GM19099 (cell line): ENCODE data around the gene GUCY1A2.

Experiments
- POLR2A ChIP-seq: IDR thresholded peaks from 3 replicates; pipeline ENCODE4 v1.6.1; 2011; ENCODE audit warnings: low read depth; ENCODE audit not compliant: insufficient read length; ENCODE audit errors: extremely low read depth

Gene GUCY1A2

DNA sequence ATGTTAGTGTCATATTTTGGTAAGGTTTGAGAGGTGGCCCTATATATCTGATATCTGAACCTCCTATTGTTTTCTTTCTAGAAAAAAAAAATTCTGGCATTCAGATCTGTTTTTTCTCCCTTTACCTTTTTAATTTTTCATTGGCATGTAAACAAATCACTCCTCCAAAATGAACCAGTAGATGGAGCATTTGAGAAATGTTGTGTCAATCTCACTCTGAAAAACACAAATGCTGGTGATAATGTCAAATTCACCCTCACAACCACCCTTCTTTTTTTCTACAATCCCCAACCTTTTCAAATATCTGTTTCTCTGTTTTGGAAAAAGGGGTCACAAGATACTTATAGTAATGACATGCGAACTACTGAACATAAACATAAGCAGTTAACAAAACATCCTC, 9.1 kb downstream of the GUCY1A2 start:
- TF ChIP-seq POLR2A = no peak

DNA sequence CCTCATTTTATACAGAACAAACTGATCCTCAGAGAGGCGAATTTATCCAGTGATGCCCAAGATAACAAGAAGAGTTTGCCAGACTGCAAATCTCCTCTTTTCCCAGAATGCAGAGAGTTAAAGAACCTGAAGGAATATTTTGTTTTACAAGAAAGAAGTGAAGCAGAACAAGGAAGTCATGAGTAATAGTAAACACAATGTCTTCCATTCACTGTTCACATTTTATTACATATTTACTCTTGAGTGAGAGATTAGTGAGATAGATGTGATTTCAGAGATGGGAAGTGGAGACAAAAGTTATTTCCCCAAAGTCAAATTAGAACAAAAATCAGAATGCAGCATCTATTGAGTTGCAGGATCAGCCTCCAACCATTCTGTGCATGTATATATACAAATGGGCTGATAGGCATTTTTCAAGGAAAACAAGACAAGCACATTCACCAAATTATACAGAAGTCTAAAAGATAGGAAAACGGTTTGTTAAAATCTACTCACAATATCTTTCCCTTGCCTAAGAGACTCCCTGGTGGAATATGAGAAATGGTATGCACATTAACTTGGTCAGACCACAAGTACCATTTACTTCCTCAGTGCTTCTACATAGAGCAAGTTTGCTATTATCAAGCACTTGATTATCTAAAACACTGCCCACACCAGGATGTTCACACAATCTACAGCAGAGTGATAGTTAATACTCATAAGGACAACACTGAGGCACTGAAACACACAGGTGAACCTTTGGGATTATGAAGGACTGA, 12.0 kb downstream of the GUCY1A2 start:
- TF ChIP-seq POLR2A = no peak

DNA sequence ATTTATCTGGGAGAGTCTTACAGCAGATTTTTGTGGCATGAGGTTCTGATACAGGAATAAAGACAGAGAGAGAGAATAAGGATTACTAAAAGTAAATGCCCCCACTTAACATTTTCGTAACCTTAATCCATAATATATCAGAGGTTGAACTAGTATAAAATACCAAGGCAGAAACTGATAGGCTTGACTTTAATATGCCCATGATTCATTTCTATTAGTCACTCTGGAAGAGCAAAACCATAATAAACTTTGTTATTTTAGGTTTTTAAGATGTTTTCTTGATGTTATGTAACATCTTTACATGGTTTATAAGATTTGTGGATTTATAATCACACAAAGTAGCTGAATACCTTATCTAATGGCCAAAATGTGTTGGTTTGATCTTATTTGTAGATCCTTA, 19.1 kb downstream of the GUCY1A2 start:
- TF ChIP-seq POLR2A = no peak

DNA sequence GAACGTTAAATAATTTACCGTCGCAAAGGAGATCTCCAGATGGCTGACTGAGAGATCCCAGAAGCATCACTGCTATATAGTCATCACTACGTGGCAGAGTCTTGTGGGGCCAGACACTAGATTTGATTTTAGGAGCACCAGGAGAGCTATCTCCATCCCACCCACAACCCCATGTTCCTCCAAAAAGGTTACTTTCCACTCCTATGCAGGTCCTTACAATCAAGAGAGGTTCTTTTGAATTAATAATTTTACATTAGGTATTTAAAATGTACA, 19.4 kb downstream of the GUCY1A2 start:
- no peak for TF ChIP-seq POLR2A

DNA sequence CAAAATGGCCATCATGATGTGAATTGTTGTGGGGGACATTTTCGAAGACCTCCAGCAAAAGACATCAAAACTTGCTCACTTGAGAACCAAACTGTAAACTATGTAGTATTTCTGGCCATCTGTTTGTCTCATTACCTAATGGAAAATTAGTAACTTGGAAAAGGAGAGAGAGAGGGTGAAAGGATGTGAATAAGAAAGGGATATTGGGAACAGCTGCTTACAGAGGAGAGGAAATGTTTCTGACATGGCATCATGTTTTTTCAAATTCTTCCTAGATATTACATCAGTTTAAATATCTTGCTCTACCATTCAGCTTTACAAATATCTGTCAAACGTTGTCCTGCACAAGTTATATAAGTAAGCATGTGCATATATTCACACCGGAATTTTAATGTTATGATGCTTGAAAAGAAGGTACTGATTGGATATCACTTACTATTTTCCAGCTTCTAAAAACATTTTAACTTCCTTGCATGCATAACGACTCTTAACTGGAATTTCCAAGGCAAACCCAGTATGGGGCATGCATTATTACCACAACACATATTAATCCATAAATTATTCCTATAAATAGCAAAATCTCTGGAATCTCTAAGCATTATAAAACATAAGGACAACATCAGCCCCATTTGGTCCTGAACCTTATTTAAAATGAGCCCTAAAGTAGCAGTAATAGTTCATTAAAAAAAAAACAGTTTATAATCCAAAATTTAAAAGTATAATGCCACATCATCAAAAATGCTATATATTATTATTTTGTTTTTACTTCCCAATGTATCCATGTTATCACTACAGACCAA, 20.0 kb downstream of the GUCY1A2 start:
- TF ChIP-seq POLR2A = no peak

DNA sequence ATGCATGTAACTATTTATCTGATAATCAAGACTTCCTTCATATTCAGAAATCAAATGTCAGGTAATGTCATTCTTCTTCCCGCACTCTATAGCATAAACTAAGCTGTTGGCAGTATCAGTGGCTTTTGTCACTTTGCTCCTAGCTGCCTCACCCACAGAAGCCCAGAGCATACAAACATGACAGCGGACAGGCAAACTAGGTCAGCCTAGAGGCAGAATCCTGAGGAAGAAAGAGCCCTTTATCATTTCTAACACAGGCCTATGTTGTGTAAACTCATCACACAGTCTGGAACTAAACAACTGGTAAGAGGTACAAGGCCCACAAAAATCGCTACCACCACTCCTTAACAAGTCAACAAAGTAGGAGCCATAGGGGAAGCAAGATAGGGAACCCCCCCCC, 21.0 kb downstream of the GUCY1A2 start:
- no peak for TF ChIP-seq POLR2A

DNA sequence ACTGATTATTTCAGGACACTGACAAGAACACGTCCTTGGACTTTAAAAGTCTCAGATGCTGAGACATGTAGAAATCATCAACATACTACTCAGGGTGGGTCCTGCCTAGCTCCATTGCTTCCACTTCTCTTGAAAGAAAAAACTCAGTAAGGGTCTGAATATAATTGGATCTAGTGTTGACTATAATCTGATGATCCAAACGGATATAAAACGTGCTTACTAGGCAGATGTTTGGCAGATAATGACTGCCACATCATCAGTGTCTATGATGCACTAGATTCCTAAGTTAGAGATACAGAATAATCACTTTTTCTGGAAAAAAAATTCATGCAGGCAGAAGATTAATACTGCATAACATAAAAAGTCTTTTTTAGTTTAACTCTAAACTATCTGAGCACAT, 21.6 kb downstream of the GUCY1A2 start:
- no peak for TF ChIP-seq POLR2A

DNA sequence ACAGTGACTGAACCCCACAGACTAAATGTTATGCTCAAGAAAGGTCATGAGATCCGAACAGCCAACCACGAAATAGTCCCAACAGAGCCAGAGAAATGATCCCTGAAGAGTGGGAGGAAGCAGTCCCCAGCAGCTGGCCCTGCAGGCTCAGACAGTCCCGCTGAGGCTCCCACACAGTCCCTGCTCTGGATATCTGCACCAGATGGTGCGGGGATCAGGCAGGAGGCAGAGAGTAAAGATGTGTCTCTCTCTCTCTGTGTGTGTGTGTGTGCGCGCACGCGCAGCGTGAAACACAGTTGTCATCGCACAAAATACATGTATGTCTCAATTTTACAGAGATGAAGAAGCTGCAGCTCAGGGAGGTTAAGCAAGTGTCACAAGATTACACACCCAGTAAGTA, 27.9 kb downstream of the GUCY1A2 start:
- TF ChIP-seq POLR2A = no peak

DNA sequence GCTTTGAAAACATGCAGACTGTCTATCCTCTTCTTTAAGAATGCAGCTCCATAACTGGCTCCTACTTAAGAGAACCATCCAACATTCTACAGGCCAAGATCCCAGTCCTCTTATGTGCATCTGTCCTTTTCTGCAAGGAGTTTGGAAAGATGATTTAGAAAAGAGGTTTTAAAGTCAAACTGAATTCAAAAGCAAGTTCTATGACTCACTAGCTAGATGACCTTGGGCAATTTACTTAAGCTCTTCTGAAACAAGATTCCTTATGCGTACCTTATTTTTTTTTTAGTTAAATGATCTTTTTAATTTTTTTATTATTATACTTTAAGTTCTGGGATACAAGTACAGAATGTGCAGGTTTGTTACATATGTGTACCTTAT, 29.2 kb downstream of the GUCY1A2 start:
- TF ChIP-seq POLR2A = no peak

DNA sequence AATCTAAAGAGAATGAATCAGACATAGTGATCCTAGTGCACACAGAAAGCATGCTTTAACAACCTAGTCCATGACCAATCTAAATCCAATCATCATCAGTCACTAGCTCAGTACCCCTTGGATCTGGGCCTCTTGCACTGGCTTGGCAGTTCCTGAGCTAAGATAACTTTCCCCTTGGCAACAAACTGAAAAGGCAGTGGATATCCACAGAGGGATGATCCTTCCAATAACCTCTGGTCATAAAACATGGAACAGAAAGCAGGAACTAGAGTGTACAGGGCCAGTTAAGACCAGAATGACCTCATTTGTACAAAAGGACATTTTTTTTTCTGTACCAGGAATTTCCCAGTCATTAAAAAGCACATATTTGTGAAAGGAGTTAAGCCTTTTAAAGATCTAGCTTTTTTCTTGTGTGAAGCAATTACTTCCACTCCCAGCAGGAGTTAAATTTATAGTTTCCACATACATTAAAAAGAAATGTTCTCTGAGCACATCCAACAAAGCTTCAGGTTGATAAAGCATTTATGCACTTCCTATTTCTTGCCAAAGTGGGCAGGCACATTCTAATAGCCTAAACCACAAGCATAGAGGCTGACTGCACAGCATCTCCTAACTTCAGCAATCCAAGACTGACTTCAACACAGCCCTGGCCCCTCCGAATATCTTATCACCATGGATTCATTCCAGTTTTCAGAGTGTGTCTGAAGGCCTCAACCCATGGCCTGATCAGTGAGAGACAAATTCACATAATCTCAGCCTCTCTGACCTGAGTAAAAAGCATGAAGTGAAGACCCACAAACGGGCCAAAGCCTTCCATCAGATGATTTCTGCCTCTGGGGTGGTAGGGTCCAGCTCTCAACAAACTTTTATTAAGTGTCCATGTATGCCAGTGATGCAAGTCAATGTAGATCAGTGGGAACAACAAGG, 29.9 kb downstream of the GUCY1A2 start:
- no peak for TF ChIP-seq POLR2A

DNA sequence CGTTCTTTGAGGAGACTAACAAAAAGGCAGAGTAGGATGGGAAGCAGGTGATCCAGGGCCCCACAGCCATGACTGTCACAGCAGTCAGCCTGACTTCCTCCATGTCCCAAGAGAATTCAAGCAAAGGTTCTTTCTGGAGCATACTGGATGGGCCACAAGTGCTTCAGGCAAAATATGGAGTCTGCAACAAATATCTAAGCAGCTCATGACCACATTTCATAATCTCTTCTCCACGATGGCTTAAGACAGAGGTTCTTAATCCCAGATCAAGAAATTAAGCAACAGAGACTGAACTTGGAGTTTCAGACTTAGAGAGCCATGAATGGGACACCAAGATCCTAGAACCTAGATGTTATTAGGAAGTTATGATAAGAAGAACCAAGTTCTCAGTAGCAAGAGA, 31.6 kb downstream of the GUCY1A2 start:
- TF ChIP-seq POLR2A = no peak

DNA sequence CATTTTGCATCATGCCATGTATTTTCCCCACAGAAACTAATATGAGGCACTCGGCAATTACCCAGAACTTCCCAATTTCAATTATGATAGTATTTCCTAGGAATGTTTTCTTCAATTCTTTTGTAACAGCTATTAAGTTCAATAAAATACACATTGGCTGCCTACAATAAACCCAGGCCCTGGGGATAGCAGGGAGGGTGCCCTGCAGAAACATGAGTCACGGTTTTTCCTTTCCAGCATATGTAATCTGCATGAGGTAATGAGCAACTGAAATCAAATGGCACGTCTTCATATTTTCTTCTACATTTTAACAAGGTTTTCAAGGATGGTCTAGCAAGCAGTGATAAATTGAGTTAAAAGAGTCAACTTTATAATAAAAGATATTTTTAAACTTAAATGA, 32.0 kb downstream of the GUCY1A2 start:
- no peak for TF ChIP-seq POLR2A

DNA sequence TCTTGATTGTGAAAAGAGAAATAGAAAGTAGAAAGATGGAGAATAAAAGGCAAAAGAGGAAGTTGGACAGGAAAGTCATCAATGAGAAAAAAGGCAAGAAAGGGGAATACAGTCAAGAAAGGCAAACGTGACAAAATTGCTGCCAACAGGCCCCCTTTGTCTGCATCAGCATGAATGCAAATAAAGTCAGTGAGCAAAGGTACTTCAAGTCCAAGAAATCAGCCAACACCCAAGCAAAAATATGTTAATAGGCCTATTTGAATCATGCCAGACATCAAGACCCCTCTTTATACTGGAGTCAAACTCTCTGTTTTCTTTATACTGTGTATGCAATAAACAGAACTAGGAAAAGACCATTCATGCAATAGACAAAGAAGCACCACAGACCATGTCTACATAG, 34.3 kb downstream of the GUCY1A2 start:
- no peak for TF ChIP-seq POLR2A

DNA sequence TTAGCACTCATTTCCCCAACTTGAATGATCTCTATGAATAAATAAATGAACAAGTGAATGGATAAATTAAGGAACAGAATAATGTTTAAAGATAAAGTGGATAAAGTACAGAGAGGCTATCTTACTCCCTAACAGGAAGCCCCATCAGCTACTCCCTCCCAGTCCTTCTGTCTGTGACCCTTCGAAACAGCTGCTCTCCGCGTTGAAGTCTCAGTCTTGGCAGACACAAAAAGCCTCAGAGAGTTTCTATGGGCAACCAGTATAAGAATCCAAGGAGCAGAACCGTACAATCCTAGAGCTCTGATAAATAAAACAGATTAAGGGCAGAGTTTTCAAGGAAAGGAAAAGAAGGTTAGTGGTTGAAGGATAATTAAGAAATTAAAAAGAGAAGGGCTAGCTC, 35.0 kb downstream of the GUCY1A2 start:
- no peak for TF ChIP-seq POLR2A

DNA sequence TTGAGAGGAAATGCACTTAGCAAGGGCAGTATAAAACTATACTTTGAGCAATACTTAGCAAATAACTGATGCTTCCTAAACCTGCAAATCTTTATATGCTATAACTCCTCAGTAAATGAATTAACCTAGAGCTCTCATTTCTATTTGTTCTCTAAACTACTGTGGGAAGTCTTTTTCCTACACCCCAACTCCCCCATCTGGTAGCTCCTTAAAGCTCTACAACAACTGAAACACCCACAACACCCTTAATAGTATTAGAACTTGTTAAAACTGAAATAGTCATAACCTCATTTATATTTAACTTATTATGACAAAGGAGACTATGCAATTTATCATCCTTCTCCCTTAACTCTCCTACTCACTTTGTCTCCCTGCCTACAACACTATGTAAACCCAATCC, 43.4 kb downstream of the GUCY1A2 start:
- no peak for TF ChIP-seq POLR2A

DNA sequence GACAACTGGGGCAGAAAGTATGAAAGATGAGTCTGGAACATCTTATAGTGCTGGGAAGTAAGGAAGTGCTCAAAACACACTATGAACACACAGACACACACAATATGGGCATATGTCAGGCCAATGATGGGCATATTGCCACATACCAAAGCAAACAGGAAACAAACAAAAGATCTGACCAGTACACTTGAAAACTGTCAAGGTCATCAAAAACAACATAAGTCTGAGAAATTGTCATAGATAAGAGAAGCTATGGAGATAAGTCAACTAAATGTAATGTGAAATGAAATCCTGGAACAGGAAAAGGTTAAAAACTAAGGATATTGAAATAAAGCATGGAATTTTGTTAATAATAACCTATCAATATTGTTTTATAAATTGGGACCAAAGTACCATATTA, 46.4 kb downstream of the GUCY1A2 start:
- no peak for TF ChIP-seq POLR2A

DNA sequence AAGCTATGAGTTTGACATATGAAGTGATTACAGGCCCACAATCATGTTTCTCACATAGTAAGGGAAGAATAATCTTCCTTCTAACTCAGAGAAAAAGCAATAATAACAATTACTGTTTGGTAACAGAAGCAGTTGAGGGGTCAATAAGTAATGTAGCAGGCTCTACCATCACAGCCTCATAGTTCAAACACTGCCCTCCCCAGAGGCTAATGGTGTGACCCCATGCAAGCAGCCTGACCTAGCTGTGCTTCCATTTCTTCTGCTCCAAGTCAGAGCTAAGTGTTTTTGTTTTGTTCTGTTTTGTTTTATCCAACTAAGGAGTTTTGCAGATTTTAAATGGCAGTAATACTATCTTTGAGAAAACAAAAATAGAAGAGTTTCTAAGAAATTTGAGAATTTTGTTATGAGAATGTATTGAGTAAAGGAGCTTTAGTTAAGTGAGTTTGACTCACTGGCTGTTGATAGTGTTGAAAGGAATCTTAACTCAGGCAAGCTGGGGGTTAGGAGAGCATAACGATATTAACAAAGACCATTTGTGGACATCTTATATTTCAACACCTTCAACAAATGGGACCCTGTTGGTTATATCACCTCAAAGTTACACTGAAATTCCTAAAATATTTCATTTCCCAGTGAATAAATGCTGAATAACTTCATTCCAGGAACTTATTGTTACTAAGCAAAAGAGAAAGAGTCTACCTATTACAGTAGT, 48.5 kb downstream of the GUCY1A2 start:
- no peak for TF ChIP-seq POLR2A
